GM23338 (cell line): Measurements from ENCODE around the gene CHST13. TPM values are rescaled to one million over a fixed set of nuclear protein-coding genes. Genes with fewer than 3 reads are reported as not detected.
A peak's percentile ranks its signal among the peaks of the same experiment; 100 is the strongest.

ENCODE experiments used
- ATAC-seq: fragments of 200-7000 bp; cut with Tn5 transposase; 3 replicates; pipeline ENCODE4 v1.9.1; 2020
- DNase-seq: peaks from one replicate; pipeline ENCODE4 v3.0.0-alpha.2; 2015; ENCODE audit warnings: low spot score
- H2AFZ ChIP-seq: fragments of 200-600 bp; sonication (generic); 2 replicates; pipeline ENCODE4 v1.8.0; 2016; ENCODE audit warnings: antibody characterized with exemption, mild to moderate bottlenecking, moderate library complexity
- H3F3A ChIP-seq: fragments of 200-600 bp; sonication (generic); replicated peaks from 2 replicates; pipeline ENCODE4 v1.8.0; 2017; ENCODE audit warnings: antibody characterized with exemption, mixed run types, low read depth
- H3K27ac ChIP-seq: fragments of 200-600 bp; sonication (generic); 2 replicates; pipeline ENCODE4 v1.6.1; 2016; ENCODE audit warnings: low read depth
- H3K27me3 ChIP-seq: fragments of 200-600 bp; sonication (generic); 2 replicates; pipeline ENCODE4 v1.8.0; 2016; ENCODE audit warnings: mild to moderate bottlenecking, mixed run types, moderate library complexity; ENCODE audit not compliant: insufficient read depth
- H3K36me3 ChIP-seq: fragments of 200-600 bp; sonication (generic); 2 replicates; pipeline ENCODE4 v1.8.0; 2016; ENCODE audit warnings: mild to moderate bottlenecking; ENCODE audit not compliant: insufficient read depth
- H3K4me1 ChIP-seq: fragments of 200-600 bp; sonication (generic); 2 replicates; pipeline ENCODE4 v1.8.0; 2016; ENCODE audit warnings: mild to moderate bottlenecking, moderate library complexity; ENCODE audit not compliant: insufficient read depth
- H3K4me2 ChIP-seq: fragments of 200-600 bp; sonication (generic); 2 replicates; pipeline ENCODE4 v1.7.1; 2017; ENCODE audit warnings: mixed run types
- H3K4me3 ChIP-seq: fragments of 200-600 bp; sonication (generic); 2 replicates; pipeline ENCODE4 v1.6.1; 2016; ENCODE audit warnings: mixed run types
- H3K79me2 ChIP-seq: fragments of 200-600 bp; sonication (generic); replicated peaks from 2 replicates; pipeline ENCODE4 v1.8.0; 2017; ENCODE audit warnings: mild to moderate bottlenecking; ENCODE audit not compliant: insufficient read depth
- H3K9me2 ChIP-seq: fragments of 200-600 bp; sonication (generic); 2 replicates; pipeline ENCODE4 v1.8.0; 2017; ENCODE audit not compliant: insufficient read depth
- H4K20me1 ChIP-seq: fragments of 200-600 bp; sonication (generic); replicated peaks from 2 replicates; pipeline ENCODE4 v1.8.0; 2017; ENCODE audit warnings: mild to moderate bottlenecking; ENCODE audit not compliant: insufficient read depth
- H3K27ac Mint-ChIP-seq: 2 replicates; pipeline ENCODE4 v1.8.0; 2020; ENCODE audit warnings: inconsistent platforms, mild to moderate bottlenecking, moderate library complexity, mixed read lengths
- H3K27me3 Mint-ChIP-seq: 3 replicates; pipeline ENCODE4 v1.8.0; 2022; ENCODE audit warnings: low read depth, mild to moderate bottlenecking, moderate library complexity, mixed read lengths, inconsistent platforms; ENCODE audit not compliant: insufficient read depth, poor library complexity
- H3K36me3 Mint-ChIP-seq: 3 replicates; pipeline ENCODE4 v1.8.0; 2021; ENCODE audit warnings: low read depth, mild to moderate bottlenecking, inconsistent platforms, moderate library complexity, mixed read lengths
- H3K4me1 Mint-ChIP-seq: 3 replicates; pipeline ENCODE4 v1.8.0; 2020; ENCODE audit warnings: mild to moderate bottlenecking, inconsistent platforms, mixed read lengths
- H3K4me3 Mint-ChIP-seq: 3 replicates; pipeline ENCODE4 v1.8.0; 2021; ENCODE audit warnings: moderate library complexity, mild to moderate bottlenecking, inconsistent platforms, mixed read lengths
- H3K9me3 Mint-ChIP-seq: 3 replicates; pipeline ENCODE4 v1.8.0; 2020; ENCODE audit warnings: moderate library complexity, mild to moderate bottlenecking, inconsistent platforms, mixed read lengths
- CREB1 ChIP-seq: fragments of 250-450 bp; sonication (Bioruptor Pico); IDR thresholded peaks from 2 replicates; pipeline ENCODE4 v1.5.0; 2020; ENCODE audit warnings: low read depth, mild to moderate bottlenecking, moderate library complexity
- CTCF ChIP-seq, 2 experiments: fragments of 200-600 bp in 1 of 2; sonication (generic) in 1 of 2; conservative IDR thresholded peaks; 2 replicates each; pipeline versions ENCODE4 v1.5.1 to v1.6.1; 2016 to 2017; ENCODE audit warnings: antibody characterized with exemption in 2 of 2, low read depth in 2 of 2, mild to moderate bottlenecking in 2 of 2, moderate library complexity in 1 of 2
- EZH2 ChIP-seq: fragments of 200-600 bp; sonication (generic); IDR thresholded peaks from one replicate; pipeline ENCODE4 v1.8.0; 2017; ENCODE audit warnings: antibody characterized with exemption, mild to moderate bottlenecking, low read depth; ENCODE audit not compliant: unreplicated experiment
- EZH2phosphoT487 ChIP-seq: fragments of 200-600 bp; sonication (generic); IDR thresholded peaks from one replicate; pipeline ENCODE4 v1.8.1; 2018; ENCODE audit warnings: antibody characterized with exemption; ENCODE audit not compliant: unreplicated experiment
- JUNB ChIP-seq: IDR thresholded peaks from one replicate; pipeline ENCODE4 v1.6.1; 2016; ENCODE audit warnings: antibody characterized with exemption; ENCODE audit not compliant: unreplicated experiment
- NANOG ChIP-seq: IDR thresholded peaks from 2 replicates; pipeline ENCODE4 v1.6.1; 2016; ENCODE audit warnings: antibody characterized with exemption, borderline replicate concordance
- POLR2AphosphoS5 ChIP-seq: IDR thresholded peaks from 2 replicates; pipeline ENCODE4 v1.6.1; 2016; ENCODE audit warnings: antibody characterized with exemption, low read depth
- STAT1 ChIP-seq: IDR thresholded peaks from one replicate; pipeline ENCODE4 v1.6.1; 2016; ENCODE audit warnings: antibody characterized with exemption; ENCODE audit not compliant: unreplicated experiment
- ZNF114 ChIP-seq: fragments of 250-450 bp; sonication (Bioruptor Pico); IDR thresholded peaks from 2 replicates; pipeline ENCODE4 v1.5.0; 2020; ENCODE audit warnings: mild to moderate bottlenecking, moderate library complexity
- ZNF331 ChIP-seq: fragments of 250-450 bp; sonication (Bioruptor Pico); IDR thresholded peaks from 2 replicates; pipeline ENCODE4 v1.5.0; 2020; ENCODE audit warnings: low read depth, mild to moderate bottlenecking, moderate library complexity
- polyA plus RNA-seq: library from polyadenylated mRNA; unstranded; fragments of >200 nt; fragmentation: Nextera tagmentation; extraction: Ambion mirVana; gene quantifications from 2 replicates; pipeline ENCODE4 v1.2.1, GENCODE V29; 2016
- total RNA-seq: library from RNA; depleted of rRNA; stranded (reverse); fragments of >200 nt; shearing (Covaris generic); gene quantifications from 2 replicates; pipeline ENCODE4 v1.2.3, GENCODE V29; 2014
- TF ChIP-seq, protein P1 (sequence below): fragments of 250-450 bp; sonication (Bioruptor Pico); IDR thresholded peaks from 2 replicates; pipeline ENCODE4 v1.5.0; 2020; ENCODE audit warnings: mild to moderate bottlenecking, moderate library complexity
- TF ChIP-seq, protein P2 (sequence below): IDR thresholded peaks from 2 replicates; pipeline ENCODE4 v1.6.1; 2016; ENCODE audit warnings: antibody characterized with exemption
- TF ChIP-seq, protein P3 (sequence below): IDR thresholded peaks from one replicate; pipeline ENCODE4 v1.6.1; 2018; ENCODE audit warnings: antibody characterized with exemption; ENCODE audit not compliant: unreplicated experiment

Gene CHST13
- total and polyA plus RNA-seq, 2 experiments from 2014 or later: 3.7 to 8.4 TPM

GRCh38 chr3:126500016-126500415, 23.9 kb upstream of the CHST13 start:
- ATAC-seq (peak; percentile 10; the same call in 1 of the 3 replicates), DNase-seq (no peak)
- H3K79me2 ChIP-seq: no peaks in the 10 kb centered on the region
- H3K27ac Mint-ChIP-seq: no peak overlapping the region
- H3K4me3 Mint-ChIP-seq: no peak overlapping the region
- H3K9me3 Mint-ChIP-seq: no peaks in the 10 kb centered on the region
- no peaks in the 10 kb centered on the region for H4K20me1 ChIP-seq
- no peak overlapping the region for H2AFZ ChIP-seq
- H3K27me3 ChIP-seq: no peaks in the 10 kb centered on the region
- peaks cover 8% of the 10 kb centered on the region; the same call in 1 of the 2 replicates for H3K4me1 ChIP-seq
- H3K9me2 ChIP-seq: 0 out of 2 replicates have a peak, but pooled peaks cover 4% of the 10 kb centered on the region
- no peak overlapping the region for H3K4me3 ChIP-seq
- H3K27ac ChIP-seq: no peak overlapping the region
- no peak for TF ChIP-seq EZH2
- no peak for TF ChIP-seq POLR2AphosphoS5
- TF ChIP-seq JUNB: no peak
- TF ChIP-seq CREB1 (CRISPR knock-in tag): no peak
- TF ChIP-seq, protein P1, sequence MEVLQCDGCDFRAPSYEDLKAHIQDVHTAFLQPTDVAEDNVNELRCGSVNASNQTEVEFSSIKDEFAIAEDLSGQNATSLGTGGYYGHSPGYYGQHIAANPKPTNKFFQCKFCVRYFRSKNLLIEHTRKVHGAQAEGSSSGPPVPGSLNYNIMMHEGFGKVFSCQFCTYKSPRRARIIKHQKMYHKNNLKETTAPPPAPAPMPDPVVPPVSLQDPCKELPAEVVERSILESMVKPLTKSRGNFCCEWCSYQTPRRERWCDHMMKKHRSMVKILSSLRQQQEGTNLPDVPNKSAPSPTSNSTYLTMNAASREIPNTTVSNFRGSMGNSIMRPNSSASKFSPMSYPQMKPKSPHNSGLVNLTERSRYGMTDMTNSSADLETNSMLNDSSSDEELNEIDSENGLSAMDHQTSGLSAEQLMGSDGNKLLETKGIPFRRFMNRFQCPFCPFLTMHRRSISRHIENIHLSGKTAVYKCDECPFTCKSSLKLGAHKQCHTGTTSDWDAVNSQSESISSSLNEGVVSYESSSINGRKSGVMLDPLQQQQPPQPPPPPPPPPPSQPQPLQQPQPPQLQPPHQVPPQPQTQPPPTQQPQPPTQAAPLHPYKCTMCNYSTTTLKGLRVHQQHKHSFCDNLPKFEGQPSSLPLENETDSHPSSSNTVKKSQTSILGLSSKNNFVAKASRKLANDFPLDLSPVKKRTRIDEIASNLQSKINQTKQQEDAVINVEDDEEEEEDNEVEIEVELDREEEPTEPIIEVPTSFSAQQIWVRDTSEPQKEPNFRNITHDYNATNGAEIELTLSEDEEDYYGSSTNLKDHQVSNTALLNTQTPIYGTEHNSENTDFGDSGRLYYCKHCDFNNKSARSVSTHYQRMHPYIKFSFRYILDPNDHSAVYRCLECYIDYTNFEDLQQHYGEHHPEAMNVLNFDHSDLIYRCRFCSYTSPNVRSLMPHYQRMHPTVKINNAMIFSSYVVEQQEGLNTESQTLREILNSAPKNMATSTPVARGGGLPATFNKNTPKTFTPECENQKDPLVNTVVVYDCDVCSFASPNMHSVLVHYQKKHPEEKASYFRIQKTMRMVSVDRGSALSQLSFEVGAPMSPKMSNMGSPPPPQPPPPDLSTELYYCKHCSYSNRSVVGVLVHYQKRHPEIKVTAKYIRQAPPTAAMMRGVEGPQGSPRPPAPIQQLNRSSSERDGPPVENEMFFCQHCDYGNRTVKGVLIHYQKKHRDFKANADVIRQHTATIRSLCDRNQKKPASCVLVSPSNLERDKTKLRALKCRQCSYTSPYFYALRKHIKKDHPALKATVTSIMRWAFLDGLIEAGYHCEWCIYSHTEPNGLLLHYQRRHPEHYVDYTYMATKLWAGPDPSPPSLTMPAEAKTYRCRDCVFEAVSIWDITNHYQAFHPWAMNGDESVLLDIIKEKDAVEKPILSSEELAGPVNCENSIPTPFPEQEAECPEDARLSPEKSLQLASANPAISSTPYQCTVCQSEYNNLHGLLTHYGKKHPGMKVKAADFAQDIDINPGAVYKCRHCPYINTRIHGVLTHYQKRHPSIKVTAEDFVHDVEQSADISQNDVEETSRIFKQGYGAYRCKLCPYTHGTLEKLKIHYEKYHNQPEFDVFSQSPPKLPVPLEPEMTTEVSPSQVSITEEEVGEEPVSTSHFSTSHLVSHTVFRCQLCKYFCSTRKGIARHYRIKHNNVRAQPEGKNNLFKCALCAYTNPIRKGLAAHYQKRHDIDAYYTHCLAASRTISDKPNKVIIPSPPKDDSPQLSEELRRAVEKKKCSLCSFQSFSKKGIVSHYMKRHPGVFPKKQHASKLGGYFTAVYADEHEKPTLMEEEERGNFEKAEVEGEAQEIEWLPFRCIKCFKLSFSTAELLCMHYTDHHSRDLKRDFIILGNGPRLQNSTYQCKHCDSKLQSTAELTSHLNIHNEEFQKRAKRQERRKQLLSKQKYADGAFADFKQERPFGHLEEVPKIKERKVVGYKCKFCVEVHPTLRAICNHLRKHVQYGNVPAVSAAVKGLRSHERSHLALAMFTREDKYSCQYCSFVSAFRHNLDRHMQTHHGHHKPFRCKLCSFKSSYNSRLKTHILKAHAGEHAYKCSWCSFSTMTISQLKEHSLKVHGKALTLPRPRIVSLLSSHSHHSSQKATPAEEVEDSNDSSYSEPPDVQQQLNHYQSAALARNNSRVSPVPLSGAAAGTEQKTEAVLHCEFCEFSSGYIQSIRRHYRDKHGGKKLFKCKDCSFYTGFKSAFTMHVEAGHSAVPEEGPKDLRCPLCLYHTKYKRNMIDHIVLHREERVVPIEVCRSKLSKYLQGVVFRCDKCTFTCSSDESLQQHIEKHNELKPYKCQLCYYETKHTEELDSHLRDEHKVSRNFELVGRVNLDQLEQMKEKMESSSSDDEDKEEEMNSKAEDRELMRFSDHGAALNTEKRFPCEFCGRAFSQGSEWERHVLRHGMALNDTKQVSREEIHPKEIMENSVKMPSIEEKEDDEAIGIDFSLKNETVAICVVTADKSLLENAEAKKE: no peak
- TF ChIP-seq, protein P2, sequence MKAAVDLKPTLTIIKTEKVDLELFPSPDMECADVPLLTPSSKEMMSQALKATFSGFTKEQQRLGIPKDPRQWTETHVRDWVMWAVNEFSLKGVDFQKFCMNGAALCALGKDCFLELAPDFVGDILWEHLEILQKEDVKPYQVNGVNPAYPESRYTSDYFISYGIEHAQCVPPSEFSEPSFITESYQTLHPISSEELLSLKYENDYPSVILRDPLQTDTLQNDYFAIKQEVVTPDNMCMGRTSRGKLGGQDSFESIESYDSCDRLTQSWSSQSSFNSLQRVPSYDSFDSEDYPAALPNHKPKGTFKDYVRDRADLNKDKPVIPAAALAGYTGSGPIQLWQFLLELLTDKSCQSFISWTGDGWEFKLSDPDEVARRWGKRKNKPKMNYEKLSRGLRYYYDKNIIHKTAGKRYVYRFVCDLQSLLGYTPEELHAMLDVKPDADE: no peak
- TF ChIP-seq NANOG: no peak
- TF ChIP-seq CTCF (conservative IDR thresholded peaks at IDR 0.05; ENCODE audit: low read depth in 2 of 2): no peak
- TF ChIP-seq, protein P3, sequence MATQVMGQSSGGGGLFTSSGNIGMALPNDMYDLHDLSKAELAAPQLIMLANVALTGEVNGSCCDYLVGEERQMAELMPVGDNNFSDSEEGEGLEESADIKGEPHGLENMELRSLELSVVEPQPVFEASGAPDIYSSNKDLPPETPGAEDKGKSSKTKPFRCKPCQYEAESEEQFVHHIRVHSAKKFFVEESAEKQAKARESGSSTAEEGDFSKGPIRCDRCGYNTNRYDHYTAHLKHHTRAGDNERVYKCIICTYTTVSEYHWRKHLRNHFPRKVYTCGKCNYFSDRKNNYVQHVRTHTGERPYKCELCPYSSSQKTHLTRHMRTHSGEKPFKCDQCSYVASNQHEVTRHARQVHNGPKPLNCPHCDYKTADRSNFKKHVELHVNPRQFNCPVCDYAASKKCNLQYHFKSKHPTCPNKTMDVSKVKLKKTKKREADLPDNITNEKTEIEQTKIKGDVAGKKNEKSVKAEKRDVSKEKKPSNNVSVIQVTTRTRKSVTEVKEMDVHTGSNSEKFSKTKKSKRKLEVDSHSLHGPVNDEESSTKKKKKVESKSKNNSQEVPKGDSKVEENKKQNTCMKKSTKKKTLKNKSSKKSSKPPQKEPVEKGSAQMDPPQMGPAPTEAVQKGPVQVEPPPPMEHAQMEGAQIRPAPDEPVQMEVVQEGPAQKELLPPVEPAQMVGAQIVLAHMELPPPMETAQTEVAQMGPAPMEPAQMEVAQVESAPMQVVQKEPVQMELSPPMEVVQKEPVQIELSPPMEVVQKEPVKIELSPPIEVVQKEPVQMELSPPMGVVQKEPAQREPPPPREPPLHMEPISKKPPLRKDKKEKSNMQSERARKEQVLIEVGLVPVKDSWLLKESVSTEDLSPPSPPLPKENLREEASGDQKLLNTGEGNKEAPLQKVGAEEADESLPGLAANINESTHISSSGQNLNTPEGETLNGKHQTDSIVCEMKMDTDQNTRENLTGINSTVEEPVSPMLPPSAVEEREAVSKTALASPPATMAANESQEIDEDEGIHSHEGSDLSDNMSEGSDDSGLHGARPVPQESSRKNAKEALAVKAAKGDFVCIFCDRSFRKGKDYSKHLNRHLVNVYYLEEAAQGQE: no peak
- TF ChIP-seq ZNF331 (CRISPR knock-in tag): no peak
- no peak for TF ChIP-seq STAT1
- TF ChIP-seq EZH2phosphoT487: no peak
- TF ChIP-seq ZNF114: no peak
- H3K27me3 Mint-ChIP-seq: peaks cover 12% of the 10 kb centered on the region
- H3K4me2 ChIP-seq: no peak overlapping the region
- no peaks in the 10 kb centered on the region for H3K36me3 Mint-ChIP-seq
- H3F3A ChIP-seq: peaks cover 13% of the 10 kb centered on the region
- no peaks in the 10 kb centered on the region for H3K36me3 ChIP-seq
- peaks cover 17% of the 10 kb centered on the region for H3K4me1 Mint-ChIP-seq
